Adrenal gland (tissue), 5 donors: ENCODE results near the gene NCKAP5L.

ENCODE experiments used
- CTCF ChIP-seq, 6 experiments: fragments of 450-650 bp in 4 of 6; fragments of 200-600 bp in 2 of 6; sonication (generic) in 1 of 6; IDR thresholded peaks; 1 replicate in 5 of 6; 2 replicates in 1 of 6; pipeline versions ENCODE4 v1.5.1 to v1.8.0; 2016 to 2021; ENCODE audit warnings: antibody characterized with exemption in 6 of 6, mild to moderate bottlenecking in 2 of 6, moderate library complexity in 1 of 6
- POLR2A ChIP-seq, 2 donors: fragments of 450-650 bp; IDR thresholded peaks; one replicate each; pipeline ENCODE4 v1.6.1; 2017; ENCODE audit warnings: antibody characterized with exemption in 2 of 2, mild to moderate bottlenecking in 2 of 2, moderate library complexity in 1 of 2
- donor health status: DM: no; HTN: no; CAD: no.

- TF ChIP-seq CTCF (IDR thresholded peaks at IDR 0.05) (no peak), POLR2A (IDR thresholded peaks at IDR 0.05) (no peak)
These were observed 18.8 kb downstream of the NCKAP5L start for GRCh38 chr12:49809381-49809905.
